H1 (cell line): ENCODE results near the gene NUDC. TPM values are rescaled to one million over a fixed set of nuclear protein-coding genes. Genes with fewer than 3 reads are reported as not detected.

Source experiments
- CTCF ChIA-PET: fragments of 300-600 bp; sonication (Branson Sonifier 250); formaldehyde crosslinking; loops from one replicate; lab custom pipeline; 2021; ENCODE audit not compliant: partially characterized antibody; lab: Charles Lee
- POLR2A ChIA-PET: fragments of 300-600 bp; sonication (Branson Sonifier 250); formaldehyde crosslinking; loops from one replicate; lab custom pipeline; 2021; ENCODE audit warnings: inconsistent platforms; ENCODE audit not compliant: partially characterized antibody; lab: Charles Lee
- DNase-seq, 2 experiments: peaks; one replicate each; pipeline versions ENCODE4 v3.0.0 to v3.0.0-alpha.2; 2010 to 2022; ENCODE audit warnings: low spot score in 2 of 2, low read depth in 1 of 2, mixed read lengths in 1 of 2
- FAIRE-seq: peaks from 2 replicates; lab custom pipeline; 2011; peaks lifted over from hg19 to GRCh38; lab: Jason Lieb, UNC
- H2AFZ ChIP-seq: 2 replicates; pipeline ENCODE4 v1.8.1; 2012; ENCODE audit warnings: low read length, inconsistent platforms
- H2AK5ac ChIP-seq: 2 replicates; pipeline ENCODE4 v1.6.1; 2013; ENCODE audit warnings: low read depth, low read length
- H2BK120ac ChIP-seq: replicated peaks from 2 replicates; pipeline ENCODE3; 2013; ENCODE audit warnings: low read depth, low read length, inconsistent platforms
- H2BK12ac ChIP-seq: 2 replicates; pipeline ENCODE4 v1.6.1; 2013; ENCODE audit warnings: low read depth, low read length
- H2BK15ac ChIP-seq: 2 replicates; pipeline ENCODE4 v1.6.1; 2013; ENCODE audit warnings: low read length
- H2BK20ac ChIP-seq: 2 replicates; pipeline ENCODE4 v1.6.1; 2013; ENCODE audit warnings: low read length
- H2BK5ac ChIP-seq: 2 replicates; pipeline ENCODE4 v1.6.1; 2013; ENCODE audit warnings: low read depth, low read length
- H3K14ac ChIP-seq: 2 replicates; pipeline ENCODE4 v1.6.1; 2013; ENCODE audit warnings: inconsistent platforms; ENCODE audit not compliant: insufficient read length
- H3K18ac ChIP-seq: 2 replicates; pipeline ENCODE4 v1.6.1; 2013; ENCODE audit warnings: low read length; ENCODE audit errors: extremely low read depth
- H3K23ac ChIP-seq: 2 replicates; pipeline ENCODE4 v1.6.1; 2013; ENCODE audit warnings: inconsistent platforms; ENCODE audit not compliant: insufficient read length
- H3K23me2 ChIP-seq: 2 replicates; pipeline ENCODE4 v1.6.1; 2013; ENCODE audit warnings: low read depth, low read length
- H3K27ac ChIP-seq: 2 replicates; pipeline ENCODE4 v1.6.1; 2011; ENCODE audit warnings: low read depth, low read length, inconsistent platforms
- H3K27me3 ChIP-seq, 4 experiments: replicated peaks in 1 of 4; 1 replicate in 1 of 4; 2 replicates in 3 of 4; pipeline versions ENCODE4 v1.6.1 to v1.8.1; 2011 to 2013; ENCODE audit warnings: low read length in 3 of 4, mild to moderate bottlenecking in 3 of 4, inconsistent platforms in 2 of 4, mixed read lengths in 2 of 4, moderate library complexity in 1 of 4; ENCODE audit not compliant: control insufficient read depth in 3 of 4, insufficient read depth in 3 of 4; ENCODE audit errors: extremely low read depth in 1 of 4
- H3K36me3 ChIP-seq, 4 experiments: 2 replicates each; pipeline versions ENCODE4 v1.6.1 to v1.8.1; 2011 to 2013; ENCODE audit warnings: mild to moderate bottlenecking in 4 of 4, low read length in 3 of 4, moderate library complexity in 2 of 4, control low read depth in 1 of 4, inconsistent platforms in 1 of 4; ENCODE audit not compliant: insufficient read depth in 4 of 4, control insufficient read depth in 2 of 4
- H3K4ac ChIP-seq: replicated peaks from 2 replicates; pipeline ENCODE3; 2013; ENCODE audit warnings: low read length, low read depth, mixed read lengths, inconsistent platforms; ENCODE audit not compliant: insufficient read length
- H3K4me1 ChIP-seq, 4 experiments: replicated peaks in 1 of 4; 1 replicate in 1 of 4; 2 replicates in 3 of 4; pipeline versions ENCODE4 v1.6.1 to v1.8.1; 2011 to 2013; ENCODE audit warnings: low read length in 3 of 4, inconsistent platforms in 2 of 4, mixed read lengths in 1 of 4; ENCODE audit not compliant: insufficient read depth in 4 of 4, control insufficient read depth in 3 of 4
- H3K4me2 ChIP-seq, 2 experiments: 2 replicates each; pipeline versions ENCODE4 v1.6.1 to v1.8.1; 2011 to 2013; ENCODE audit warnings: low read depth in 2 of 2, low read length in 2 of 2, control low read depth in 1 of 2, inconsistent platforms in 1 of 2, mild to moderate bottlenecking in 1 of 2; ENCODE audit not compliant: insufficient read depth in 1 of 2
- H3K4me3 ChIP-seq, 4 experiments: fragments of 200-600, 300-600 bp in 1 of 4; sonication (generic), shearing (Covaris generic), sonication (Bioruptor Twin) in 1 of 4; 2 replicates each; pipeline versions ENCODE4 v1.5.1 to v1.8.1; 2011 to 2016; ENCODE audit warnings: low read length in 4 of 4, low read depth in 3 of 4, control low read depth in 2 of 4, inconsistent platforms in 2 of 4, mild to moderate bottlenecking in 2 of 4, mixed read lengths in 1 of 4, moderate library complexity in 1 of 4; ENCODE audit not compliant: insufficient read depth in 2 of 4; ENCODE audit errors: extremely low read depth in 1 of 4
- H3K56ac ChIP-seq: replicated peaks from 2 replicates; pipeline ENCODE3; 2013; ENCODE audit warnings: low read depth, mild to moderate bottlenecking, mixed read lengths, low read length, inconsistent platforms; ENCODE audit not compliant: insufficient read length
- H3K79me1 ChIP-seq: 2 replicates; pipeline ENCODE4 v1.6.1; 2013; ENCODE audit warnings: low read depth, low read length, control low read depth
- H3K79me2 ChIP-seq, 2 experiments: 2 replicates each; pipeline versions ENCODE4 v1.6.1 to v1.8.1; 2012 to 2013; ENCODE audit warnings: low read length in 2 of 2, mild to moderate bottlenecking in 2 of 2, inconsistent platforms in 1 of 2; ENCODE audit not compliant: insufficient read depth in 2 of 2, control insufficient read depth in 1 of 2
- H3K9ac ChIP-seq, 4 experiments: replicated peaks in 1 of 4; 1 replicate in 1 of 4; 2 replicates in 3 of 4; pipeline versions ENCODE4 v1.6.1 to v1.8.1; 2011 to 2013; ENCODE audit warnings: low read depth in 3 of 4, low read length in 3 of 4, control low read depth in 2 of 4, mild to moderate bottlenecking in 2 of 4, moderate library complexity in 2 of 4, inconsistent platforms in 1 of 4; ENCODE audit errors: extremely low read depth in 1 of 4
- H3K9me3 ChIP-seq, 2 experiments: 2 replicates each; pipeline versions ENCODE4 v1.6.1 to v1.8.1; 2012 to 2013; ENCODE audit warnings: mild to moderate bottlenecking in 2 of 2, moderate library complexity in 2 of 2, control low read depth in 1 of 2, inconsistent platforms in 1 of 2, low read depth in 1 of 2, low read length in 1 of 2, mixed read lengths in 1 of 2; ENCODE audit not compliant: insufficient read depth in 2 of 2
- H4K20me1 ChIP-seq, 2 experiments: replicated peaks in 1 of 2; 2 replicates each; pipeline versions ENCODE3 to v1.8.1; 2011 to 2013; ENCODE audit warnings: inconsistent platforms in 2 of 2, low read length in 2 of 2, mild to moderate bottlenecking in 1 of 2; ENCODE audit not compliant: insufficient read depth in 2 of 2, control insufficient read depth in 1 of 2
- H4K5ac ChIP-seq: 2 replicates; pipeline ENCODE4 v1.6.1; 2013; ENCODE audit warnings: low read length, low read depth, mixed read lengths, inconsistent platforms; ENCODE audit not compliant: insufficient read length
- H4K8ac ChIP-seq: 2 replicates; pipeline ENCODE4 v1.8.0; 2013; ENCODE audit warnings: mild to moderate bottlenecking, moderate library complexity, low read length, inconsistent platforms; ENCODE audit not compliant: insufficient read depth; ENCODE audit errors: extremely low read depth
- H4K91ac ChIP-seq: replicated peaks from 2 replicates; pipeline ENCODE3; 2013; ENCODE audit warnings: low read length, mixed read lengths, inconsistent platforms; ENCODE audit not compliant: insufficient read length
- BRCA1 ChIP-seq: IDR thresholded peaks from 2 replicates; pipeline ENCODE4 v1.6.1; 2012; ENCODE audit warnings: low read depth, low read length, improper control_type of control experiment
- POU5F1 ChIP-seq: IDR thresholded peaks from 2 replicates; pipeline ENCODE4 v1.6.1; 2011; ENCODE audit warnings: low read depth, mild to moderate bottlenecking, low read length, moderate library complexity
- RBBP5 ChIP-seq: IDR thresholded peaks from 2 replicates; pipeline ENCODE4 v1.7.1; 2012; ENCODE audit warnings: low read depth, mild to moderate bottlenecking, inconsistent platforms, low read length, moderate library complexity, borderline replicate concordance
- SRF ChIP-seq: IDR thresholded peaks from 2 replicates; pipeline ENCODE4 v1.6.1; 2011; ENCODE audit warnings: mild to moderate bottlenecking, low read depth, low read length, moderate library complexity
- TBP ChIP-seq: IDR thresholded peaks from 2 replicates; pipeline ENCODE4 v1.6.1; 2011; ENCODE audit warnings: low read depth, low read length, improper control_type of control experiment
- WGBS, 2 experiments: shearing (Covaris generic) in 1 of 2; methylation state at CpG; one replicate each; pipeline versions ENCODE4 v1.1.6 to v1.1.7; 2013 to 2015; ENCODE audit warnings: low lambda C conversion rate in 2 of 2, mixed read lengths in 2 of 2, inconsistent platforms in 1 of 2, low coverage in 1 of 2, missing lambda C conversion rate in 1 of 2; ENCODE audit not compliant: insufficient replicate concordance in 2 of 2, insufficient coverage in 1 of 2, insufficient read length in 1 of 2; ENCODE audit errors: extremely low coverage in 1 of 2, missing lambda C conversion rate in 1 of 2; 5-methylcytosine and 5-hydroxymethylcytosine counted together
- polyA plus RNA-seq, 7 experiments: library from polyadenylated mRNA; depleted of rRNA in 3 of 7; stranded (reverse) in 5 of 7; unstranded in 2 of 7; fragments of >200 nt in 5 of 7; fragments of 200-250 nt in 2 of 7; gene quantifications; 1 replicate in 5 of 7; 2 replicates in 1 of 7; 4 replicates in 1 of 7; pipeline versions ENCODE4 v1.2.1 to v1.2.3, GENCODE V29; 2011 to 2013; ENCODE audit warnings: missing spikeins in 2 of 7, mixed read lengths in 2 of 7
- total RNA-seq: library from RNA; stranded (reverse); fragmentation: NEBNext Ultra II Directional; extraction: Animal tissue kit (Norgen Biotek cat#: 25700); gene quantifications from 2 replicates; pipeline ENCODE4 v1.2.1, GENCODE V29; 2021

Gene NUDC
- total and polyA plus RNA-seq, 2 of the 8 experiments (the other 6 are each of a cell fraction or from before 2014, with no cell fraction given) = 43.2 to 131 TPM

- Histone ChIP-seq H3K27me3 (no peaks in the 10 kb centered on the region), H3K14ac (no peak overlapping the region), H3K36me3 (peaks cover 15 to 47% (median 33%) of the 10 kb centered on the region in 4 experiments), H2AFZ (no peak overlapping the region), H4K91ac (no peak overlapping the region), H3K18ac (no peak overlapping the region), H2BK120ac (no peak overlapping the region), H4K20me1 (peaks cover 0 to 13% of the 10 kb centered on the region in 2 experiments), H2BK12ac (no peak overlapping the region), H3K4me3 (no peak overlapping the region), H3K79me2 (peaks cover 14 to 46% of the 10 kb centered on the region in 2 experiments), H2AK5ac (no peak overlapping the region), H3K23ac (no peak overlapping the region), H2BK5ac (no peak overlapping the region), H3K4me1 (peaks cover 0 to 6% (median 4%) of the 10 kb centered on the region in 4 experiments; a peak in 3 of 7 replicates), H3K4me2 (no peak overlapping the region; a peak in 1 of 4 replicates), H3K23me2 (peaks cover 9% of the 10 kb centered on the region), H2BK20ac (no peak overlapping the region), H3K79me1 (peaks cover 11% of the 10 kb centered on the region), H3K9me3 (no peaks in the 10 kb centered on the region), H2BK15ac (no peak overlapping the region), H3K27ac (no peak overlapping the region), H3K56ac (no peak overlapping the region), H4K8ac (no peak overlapping the region), H4K5ac (no peak overlapping the region), H3K4ac (no peak overlapping the region), H3K9ac (no peak overlapping the region)
- POLR2A ChIA-PET = interaction anchor here (0.5 to 1.5 kb wide), 3 partner anchors 33 to 275 kb away, joined by 3 to 4 read pairs (median 4); partner anchors contain the start of gene GPN2
- CTCF ChIA-PET = interaction anchor here (0.6 to 1.2 kb wide), 4 partner anchors 11 to 430 kb away, joined by 3 to 4 read pairs (median 3); no protein-coding TSS in a partner anchor
- WGBS, 2 experiments = 88% methylated on average over 3 of the region's 3 CpGs; no CpG with 5 or more reads in 1 of the 2 experiments
- FAIRE-seq (no peak), DNase-seq (no peak)
- TF ChIP-seq BRCA1 = no peak
- TF ChIP-seq TBP = no peak
- no peak for TF ChIP-seq RBBP5
- TF ChIP-seq POU5F1 = no peak
- no peak for TF ChIP-seq SRF
Observed at GRCh38 chr1:26923711-26924110, 2.2 kb downstream of the NUDC start.
